HuH-7.5 (cell line): ENCODE data around the gene ACADS.

Experiments used
- DNase-seq: peaks from one replicate; pipeline ENCODE4 v3.0.0; 2011; ENCODE audit warnings: low spot score

The ACADS gene

GRCh38 chr12:120702637-120703036 is 23.0 kb upstream of the ACADS start:
- no peak for DNase-seq

- DNase-seq = no peak
These were observed 22.2 kb upstream of the ACADS start for GRCh38 chr12:120703311-120703942.

GRCh38 chr12:120705618-120706017 is 20.0 kb upstream of the ACADS start:
- DNase-seq = no peak

- DNase-seq = no peak
These were observed 19.6 kb upstream of the ACADS start for GRCh38 chr12:120706029-120706428.

- no peak for DNase-seq
These were observed 17.0 kb upstream of the ACADS start for GRCh38 chr12:120708651-120709050.

- DNase-seq = peak; percentile 65
These were observed 15.4 kb upstream of the ACADS start, which contains the start of gene UNC119B for GRCh38 chr12:120710031-120710804. TSS of gene UNC119B (plus strand) at chr12:120710458. CDS start at chr12:120710475, 17 bp downstream.

GRCh38 chr12:120710805-120711296 is 14.8 kb upstream of the ACADS start:
- DNase-seq = peak; percentile 37

- DNase-seq = no peak
These were observed 14.2 kb upstream of the ACADS start for GRCh38 chr12:120711411-120711810.

GRCh38 chr12:120712610-120713009 is 13.0 kb upstream of the ACADS start:
- DNase-seq = no peak

GRCh38 chr12:120713861-120714482 is 11.7 kb upstream of the ACADS start:
- peak; percentile 74 for DNase-seq

- no peak for DNase-seq
These were observed 7.6 kb upstream of the ACADS start for GRCh38 chr12:120718055-120718454.

- DNase-seq = no peak
These were observed 6.6 kb upstream of the ACADS start for GRCh38 chr12:120719072-120719471.

- no peak for DNase-seq
These were observed 6.0 kb upstream of the ACADS start for GRCh38 chr12:120719496-120720233.

GRCh38 chr12:120720234-120720986 is 5.2 kb upstream of the ACADS start:
- DNase-seq = no peak

GRCh38 chr12:120720987-120721801 is 4.4 kb upstream of the ACADS start:
- no peak for DNase-seq

GRCh38 chr12:120721866-120722265 is 3.8 kb upstream of the ACADS start:
- no peak for DNase-seq

GRCh38 chr12:120722784-120723183 is 2.8 kb upstream of the ACADS start:
- DNase-seq = no peak

GRCh38 chr12:120724720-120725119 is 906 bp upstream of the ACADS start:
- DNase-seq = no peak

GRCh38 chr12:120725151-120725658 is 421 bp upstream of the ACADS start:
- no peak for DNase-seq

- DNase-seq = no peak
These were observed 826 bp downstream of the ACADS start for GRCh38 chr12:120726510-120726793.

- DNase-seq = no peak
These were observed 1.3 kb downstream of the ACADS start for GRCh38 chr12:120726961-120727360.
